NOMO-1 treated with DMSO at 0.1 percent for 48 hours (cell line): ENCODE measurements around the gene KIRREL2.
"Not testable (repeated sequence)": the region's sequence is repeated elsewhere in the genome, so short reads cannot be mapped to it uniquely, and the experiment has no call there.

Experiments used
- DNase-seq: peaks from one replicate; lab custom pipeline; 2025; ENCODE audit not compliant: unreplicated experiment; lab: John Stamatoyannopoulos, UW

The KIRREL2 gene

GRCh38 chr19:35856546-35857149 is at the start of gene KIRREL2:
Gene KIRREL2, plus strand, starts transcription at chr19:35856911. Its CDS starts 209 bp downstream, at chr19:35857120.
- peak; percentile 46 for DNase-seq

DNA sequence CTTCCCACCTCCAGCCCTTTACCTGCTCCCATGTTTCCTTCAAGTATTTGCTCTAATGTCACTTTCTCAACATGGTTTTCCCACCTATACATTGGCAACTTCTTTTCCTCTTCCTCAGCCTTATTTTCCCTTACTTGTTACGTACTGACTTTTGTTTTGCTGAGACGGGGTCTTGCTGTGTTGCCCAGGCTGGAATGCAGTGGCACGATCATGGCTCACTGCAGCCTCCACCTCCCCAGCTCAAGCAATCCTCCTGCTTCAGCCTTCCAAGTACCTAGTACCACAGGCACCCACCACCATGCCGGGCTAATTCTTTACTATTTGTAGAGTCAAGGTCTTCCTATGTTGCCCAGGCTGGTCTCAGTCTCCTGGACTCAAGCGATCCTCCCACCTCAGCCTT is 49.1 kb upstream of the KIRREL2 start:
- no peak for DNase-seq

DNA sequence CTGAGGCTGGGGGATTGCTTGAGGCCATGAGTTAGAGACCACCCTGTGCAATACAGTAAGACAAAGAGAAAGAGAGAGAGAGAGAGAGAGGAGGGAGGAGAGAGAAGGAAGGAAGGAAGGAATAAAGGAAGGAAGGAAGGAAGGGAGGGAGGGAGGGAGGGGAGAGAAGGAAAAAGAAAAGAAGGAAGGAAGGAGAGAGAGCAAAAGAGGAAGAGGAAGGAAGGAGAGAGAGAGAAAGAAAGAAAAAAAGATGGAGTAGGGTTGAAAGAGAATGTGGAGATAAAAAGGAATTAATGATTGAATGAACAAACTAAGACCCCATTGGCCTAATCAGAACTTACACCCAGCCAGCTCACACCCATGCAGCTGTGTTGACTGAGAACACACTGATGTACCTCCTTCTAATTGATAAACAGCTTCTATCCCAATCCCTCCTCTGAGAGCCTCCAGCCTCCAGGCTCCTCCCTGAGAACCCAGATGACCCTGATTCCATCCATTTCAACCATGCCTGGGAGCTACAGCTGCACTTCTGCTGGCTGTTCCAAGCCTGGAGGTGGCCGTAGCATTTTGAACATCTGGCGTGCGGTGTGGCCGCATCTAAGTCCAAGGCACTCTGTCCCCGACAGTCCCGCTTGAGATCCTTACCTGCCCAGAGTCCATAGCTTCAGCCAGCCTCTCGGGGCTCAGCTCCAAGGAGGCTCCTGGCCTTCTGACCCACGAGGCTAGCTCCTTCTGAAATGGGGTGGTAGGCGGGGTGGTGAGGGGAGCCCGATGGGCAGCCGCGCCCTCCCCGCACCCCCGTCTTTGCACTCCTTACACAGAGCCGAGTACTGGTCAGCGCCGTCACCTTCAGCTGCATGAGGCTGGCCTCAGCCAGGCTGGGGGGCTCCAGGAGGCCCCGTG is 45.1 kb upstream of the KIRREL2 start:
- no peak for DNase-seq

GRCh38 chr19:35812220-35813042 is 44.3 kb upstream of the KIRREL2 start, which contains the start of gene PRODH2:
Gene PRODH2, minus strand, starts transcription at chr19:35812845. Its CDS starts 40 bp downstream, at chr19:35812805.
- DNase-seq, result no peak

GRCh38 chr19:35813043-35813890 is 43.4 kb upstream of the KIRREL2 start:
- DNase-seq, result no peak

DNA sequence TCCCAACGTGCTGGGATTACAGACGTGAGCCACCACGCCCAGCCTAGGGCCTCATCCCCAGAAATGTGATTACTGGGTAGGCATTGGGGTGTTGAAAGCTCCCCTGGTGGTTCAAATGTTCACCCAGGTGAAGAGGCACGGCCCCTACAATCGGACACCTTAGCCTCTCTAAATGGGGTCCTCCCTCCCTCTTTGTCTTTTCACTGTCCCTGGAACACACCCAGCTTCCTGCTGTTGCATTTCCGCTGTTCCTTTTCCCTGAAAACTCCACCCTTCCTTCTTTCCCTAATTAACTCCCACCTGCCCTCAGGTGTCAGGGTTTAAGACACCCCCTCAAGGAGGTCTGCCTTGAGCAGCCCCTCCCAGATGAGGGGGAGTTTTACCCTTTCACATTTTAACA is 40.4 kb upstream of the KIRREL2 start:
- no peak for DNase-seq

DNA sequence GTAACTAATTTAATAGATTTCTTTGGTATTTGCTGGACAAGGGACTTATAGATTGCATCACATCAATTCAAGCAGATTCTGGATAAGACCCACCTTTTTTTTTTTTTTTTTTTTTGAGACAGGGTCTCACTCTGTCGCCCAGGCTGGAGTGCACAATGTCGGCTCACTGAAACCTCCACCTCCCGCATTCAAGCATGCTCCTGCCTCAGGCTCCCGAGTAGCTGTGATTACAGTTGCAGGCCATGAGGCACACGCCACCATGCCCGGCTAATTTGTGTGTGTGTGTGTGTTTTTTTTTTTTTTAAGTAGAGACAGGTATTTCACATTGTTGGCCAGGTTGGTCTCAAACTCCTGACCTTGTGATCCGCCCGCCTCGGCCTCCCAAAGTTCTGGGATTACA is 39.9 kb upstream of the KIRREL2 start:
- DNase-seq, result no peak

DNA sequence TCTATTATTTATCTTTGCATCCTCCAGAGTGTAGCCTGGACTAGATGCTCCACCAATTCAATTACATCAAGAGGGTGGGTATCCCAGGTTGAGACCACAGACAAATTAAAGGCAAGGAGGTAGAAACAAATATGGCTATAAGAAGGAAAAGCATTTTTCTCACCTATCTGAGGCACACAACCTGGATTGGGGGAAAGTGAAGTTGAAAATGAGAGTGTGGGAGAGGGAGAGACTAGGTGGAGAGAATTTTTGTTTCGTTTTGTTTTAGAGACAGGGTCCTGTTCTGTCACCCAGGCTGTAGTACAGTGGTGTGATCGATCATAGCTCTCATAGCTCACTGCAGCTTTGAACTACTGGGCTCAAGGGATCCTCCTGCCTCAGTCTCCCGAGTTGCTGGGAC is 38.3 kb upstream of the KIRREL2 start:
- no peak for DNase-seq

DNA sequence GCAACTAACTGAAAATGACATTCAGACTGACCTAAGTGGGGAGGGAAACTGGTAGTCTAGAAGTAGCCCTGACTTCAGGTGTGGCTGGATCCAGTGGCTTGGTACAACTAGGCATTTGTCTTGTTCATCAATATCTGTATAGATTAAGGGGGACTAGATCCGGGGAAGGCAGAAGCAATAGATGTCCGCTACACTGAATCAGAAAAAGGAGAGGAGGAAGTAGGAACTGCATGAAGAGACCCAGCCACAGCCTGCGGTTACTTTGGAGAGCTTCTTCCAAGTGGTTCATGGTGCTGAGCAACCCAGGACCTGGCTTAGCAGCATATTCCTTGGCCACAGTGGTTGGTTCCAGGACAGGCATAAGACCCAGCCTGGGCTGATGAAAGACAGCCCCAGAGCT is 34.1 kb upstream of the KIRREL2 start:
- DNase-seq, result peak; percentile 85

- no peak for DNase-seq
Measured at GRCh38 chr19:35824150-35824549, 32.6 kb upstream of the KIRREL2 start.

- DNase-seq, result peak; percentile 21
Measured at GRCh38 chr19:35828692-35829301, 27.9 kb upstream of the KIRREL2 start.

- no peak for DNase-seq
Measured at GRCh38 chr19:35830986-35831385, 25.7 kb upstream of the KIRREL2 start.

- no peak for DNase-seq
Measured at GRCh38 chr19:35832054-35832453, 24.7 kb upstream of the KIRREL2 start.

DNA sequence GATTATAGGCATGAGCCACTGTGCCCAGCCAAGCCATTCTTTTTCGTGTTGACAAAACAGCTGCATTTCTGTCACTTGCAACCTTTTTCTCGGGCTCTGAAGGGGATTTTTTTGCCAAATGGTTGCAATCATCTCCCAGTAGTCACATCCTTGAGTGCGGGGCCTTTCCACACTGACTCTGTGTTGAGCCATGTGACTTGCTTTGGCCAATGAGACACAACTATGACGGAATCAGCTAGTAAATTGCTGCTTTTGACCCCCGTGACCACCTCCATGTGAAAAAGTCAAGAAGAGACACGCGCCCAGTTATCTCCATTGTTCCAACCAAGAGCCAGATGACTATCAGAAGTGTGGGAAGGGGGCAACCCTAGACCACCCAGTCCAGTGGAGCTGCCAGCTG is 22.7 kb upstream of the KIRREL2 start:
- no peak for DNase-seq

GRCh38 chr19:35836096-35836495 is 20.6 kb upstream of the KIRREL2 start:
- not testable (repeated sequence) for DNase-seq

DNA sequence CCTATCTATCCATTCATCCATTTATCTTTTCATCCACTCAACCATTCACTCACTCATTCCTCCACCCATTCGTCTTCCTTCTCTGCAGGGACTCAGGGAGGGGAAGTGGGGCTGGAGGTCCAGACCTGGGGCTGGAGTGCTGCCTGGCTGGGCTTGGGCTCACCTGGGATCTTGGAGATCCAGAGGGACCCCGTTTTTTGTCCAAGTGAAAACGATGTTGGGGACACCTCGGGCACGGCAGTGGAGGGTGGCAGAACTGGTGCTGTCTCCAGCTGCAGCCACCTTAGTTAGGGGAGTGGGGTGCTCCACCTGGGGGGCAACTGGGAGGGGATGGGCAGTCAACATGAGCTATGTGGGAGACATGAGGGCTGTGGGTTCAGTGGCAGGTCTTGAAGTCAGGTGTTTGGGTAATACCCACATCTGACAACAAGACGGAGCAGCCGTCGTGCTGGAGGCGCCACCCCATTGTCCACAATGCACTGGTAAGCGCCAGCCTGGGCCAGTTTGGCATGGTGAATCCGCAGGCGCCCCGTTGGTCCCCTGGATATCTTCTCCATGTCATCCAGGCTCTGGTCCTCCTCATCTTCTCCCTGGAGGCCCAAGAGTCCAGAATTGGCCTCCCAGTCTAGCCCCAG is 14.6 kb upstream of the KIRREL2 start:
- no peak for DNase-seq

GRCh38 chr19:35842666-35843272 is 13.9 kb upstream of the KIRREL2 start:
- DNase-seq, result no peak

DNA sequence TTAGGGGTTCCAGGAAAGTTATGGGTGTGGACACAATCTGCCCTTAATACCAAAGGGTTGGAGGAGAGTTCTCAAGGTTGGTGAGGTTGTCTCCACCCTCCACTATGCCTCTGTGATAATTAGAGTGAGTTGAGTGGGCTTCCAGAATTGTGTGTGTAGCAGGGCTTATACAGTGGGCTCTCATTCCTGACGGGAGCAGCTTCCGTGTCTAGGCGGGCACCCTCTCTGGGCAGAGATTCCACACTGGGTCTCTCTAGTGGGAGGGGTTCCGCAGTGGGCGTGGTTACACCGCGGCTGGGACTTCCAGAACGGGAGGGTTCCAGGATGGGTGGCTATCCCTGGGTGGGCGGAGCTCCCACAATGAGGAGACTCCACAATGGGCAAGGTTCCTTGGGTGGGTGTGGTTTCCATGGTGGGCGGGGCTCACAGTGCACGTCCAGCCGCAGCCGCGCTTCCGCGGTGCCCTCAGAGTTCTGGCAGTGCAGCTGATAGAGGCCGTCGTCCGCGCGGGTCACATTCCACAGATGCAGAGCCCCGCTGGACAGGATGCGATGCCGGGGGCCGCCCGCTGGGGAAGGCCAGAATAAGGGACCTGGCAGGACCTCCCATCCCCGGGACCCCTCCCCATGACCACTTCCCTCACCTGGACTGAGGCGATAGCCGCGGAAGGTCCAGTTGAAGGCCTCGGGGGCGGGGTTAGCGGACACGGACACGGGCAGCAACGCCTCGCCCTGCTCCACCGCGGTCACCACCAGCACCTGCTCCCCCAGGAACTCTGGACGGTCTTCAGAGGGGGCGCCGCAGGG is 12.8 kb upstream of the KIRREL2 start:
- DNase-seq, result no peak
